GM19099 (cell line): ENCODE results near the gene NFAM1.

Experiments
- POLR2A ChIP-seq: IDR thresholded peaks from 3 replicates; pipeline ENCODE4 v1.6.1; 2011; ENCODE audit warnings: low read depth; ENCODE audit not compliant: insufficient read length; ENCODE audit errors: extremely low read depth

Gene NFAM1

DNA sequence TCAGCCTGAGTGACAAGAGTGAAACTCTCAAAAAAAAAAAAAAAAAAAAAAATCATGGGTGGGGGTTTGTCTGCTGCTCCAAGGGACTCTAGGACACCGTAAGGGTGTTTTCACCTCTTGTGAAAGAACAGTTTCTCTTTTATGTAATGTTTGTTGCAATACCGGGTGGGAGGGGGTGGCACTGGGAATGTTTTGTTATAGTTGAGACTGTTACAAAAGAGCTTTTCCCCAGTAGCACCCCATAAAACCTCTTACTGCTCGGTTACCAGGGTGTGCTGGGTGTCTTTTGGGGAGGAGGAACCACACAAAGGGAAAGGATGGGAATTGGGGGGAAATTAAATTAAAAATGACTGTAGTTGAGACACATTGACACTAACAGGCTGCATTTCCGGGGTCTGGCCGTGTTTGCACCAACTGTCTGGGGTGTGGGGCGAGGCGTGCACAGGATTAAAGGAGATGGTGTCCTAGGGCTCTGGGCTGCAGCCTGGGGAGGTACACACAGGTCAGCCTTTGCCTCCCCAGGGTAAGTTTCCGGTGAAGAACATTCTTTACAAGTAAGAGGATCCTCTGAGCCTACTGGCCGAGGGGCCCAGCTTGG lies 1.6 kb downstream of the NFAM1 start:
- no peak for TF ChIP-seq POLR2A

GRCh38 chr22:42428760-42429159 lies 3.4 kb downstream of the NFAM1 start:
- TF ChIP-seq POLR2A, result no peak

- no peak for TF ChIP-seq POLR2A
These were observed 4.2 kb downstream of the NFAM1 start for GRCh38 chr22:42428025-42428424.

DNA sequence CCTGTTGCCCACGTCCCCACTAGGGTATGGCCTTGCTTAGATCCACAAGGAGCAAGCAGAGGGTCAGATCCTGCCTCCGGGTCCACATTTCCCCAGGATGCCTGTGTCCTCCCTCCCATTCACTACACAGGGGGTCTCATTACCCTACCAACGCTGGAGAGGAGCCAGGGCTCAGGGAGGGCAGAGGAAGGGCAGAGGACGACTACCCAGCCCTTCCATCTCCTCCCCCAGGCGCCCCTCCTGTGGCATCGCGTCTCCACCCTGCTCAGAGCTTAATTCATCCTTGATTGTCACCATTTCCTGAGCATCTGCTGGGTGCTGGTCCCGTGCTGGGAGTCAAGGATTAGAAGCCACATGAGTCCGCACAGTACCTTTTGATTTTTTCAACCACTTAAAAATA lies 5.0 kb downstream of the NFAM1 start:
- no peak for TF ChIP-seq POLR2A

GRCh38 chr22:42425989-42426355 lies 6.2 kb downstream of the NFAM1 start:
- no peak for TF ChIP-seq POLR2A

GRCh38 chr22:42425337-42425988 lies 6.7 kb downstream of the NFAM1 start:
- TF ChIP-seq POLR2A, result no peak

DNA sequence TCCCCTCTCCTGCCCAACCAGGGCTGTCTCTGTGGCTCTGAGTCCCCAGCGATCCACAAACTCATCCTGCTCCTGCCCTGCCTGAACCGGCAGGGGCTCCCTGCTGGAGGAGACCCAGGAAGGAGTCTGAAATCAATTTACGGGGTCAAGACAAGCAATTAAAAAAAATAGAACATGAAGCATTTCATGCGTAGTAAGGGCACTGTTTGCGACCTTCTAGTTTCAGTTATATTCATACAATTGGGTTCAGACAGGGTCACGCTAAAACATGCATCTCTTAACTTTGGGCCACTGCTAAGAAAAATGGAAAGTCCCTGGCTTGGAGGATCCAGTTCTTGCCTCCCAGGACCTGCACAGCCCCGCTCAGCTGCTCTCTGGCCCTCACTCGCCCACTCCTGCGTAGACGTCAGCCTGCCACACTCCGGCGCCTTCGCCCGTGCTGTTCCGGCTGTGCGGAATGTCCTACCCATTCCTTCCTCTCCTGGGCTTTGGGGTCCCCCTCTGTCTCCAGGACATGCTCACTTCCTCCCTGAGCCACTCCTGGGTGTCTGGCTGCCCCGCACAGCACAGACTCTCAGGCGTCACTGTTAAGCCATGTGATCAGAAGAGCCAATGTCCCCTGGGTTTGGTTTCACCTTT lies 12.8 kb downstream of the NFAM1 start:
- TF ChIP-seq POLR2A, result peak; percentile 54

DNA sequence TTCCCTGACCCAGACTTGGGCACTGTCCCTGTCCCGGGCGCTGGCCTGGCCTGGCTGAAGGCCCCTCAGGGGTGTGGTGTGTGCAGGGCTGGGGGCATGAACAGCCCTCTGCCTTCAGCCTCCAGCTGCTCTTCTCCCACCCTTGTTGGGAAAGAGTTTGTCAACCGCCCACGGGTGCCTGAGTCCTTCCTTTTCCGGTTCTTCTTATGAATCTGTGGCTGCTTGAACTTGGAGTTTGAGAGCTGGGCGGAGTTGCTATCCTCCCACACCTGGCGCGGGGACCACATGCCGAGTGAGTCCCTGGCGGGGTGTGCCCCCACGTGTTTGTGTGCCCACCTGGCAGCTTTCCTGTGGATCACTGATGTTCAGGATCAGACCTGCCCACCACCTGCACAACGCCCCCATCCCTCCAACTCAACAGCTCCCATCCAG lies 13.4 kb downstream of the NFAM1 start:
- TF ChIP-seq POLR2A, result no peak

DNA sequence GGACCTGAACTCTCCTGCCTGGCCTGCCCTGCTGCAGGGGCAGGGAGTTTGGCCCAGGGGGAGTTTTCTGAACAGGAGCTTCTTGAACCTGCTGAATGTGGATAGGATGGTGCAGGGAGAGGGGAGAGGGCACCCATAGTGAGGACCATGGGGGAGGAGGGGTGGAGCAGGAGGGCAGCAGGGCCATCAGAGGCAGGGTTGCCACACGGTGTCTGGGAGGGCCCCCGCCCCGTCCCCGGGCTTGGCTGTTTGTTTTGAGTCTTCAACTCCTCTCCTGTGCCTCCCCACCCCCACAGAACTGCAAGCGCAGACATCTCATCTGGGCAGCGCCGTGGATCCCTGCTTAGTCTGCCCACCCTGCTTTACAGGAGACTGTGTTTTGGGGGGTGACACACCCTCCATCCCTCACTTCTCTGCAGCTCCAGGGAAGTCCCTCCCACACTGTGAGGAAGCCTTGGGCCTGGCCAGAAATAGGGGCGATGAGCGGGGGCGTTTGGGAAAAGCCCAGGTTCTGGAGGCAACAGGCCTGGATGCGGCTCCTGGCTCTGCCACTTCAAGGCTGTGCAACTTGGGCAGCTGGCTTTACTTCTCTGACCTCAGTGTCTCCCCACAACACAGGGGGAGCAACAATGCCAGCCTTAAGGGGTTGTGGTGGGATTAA lies 14.4 kb downstream of the NFAM1 start:
- TF ChIP-seq POLR2A, result no peak

DNA sequence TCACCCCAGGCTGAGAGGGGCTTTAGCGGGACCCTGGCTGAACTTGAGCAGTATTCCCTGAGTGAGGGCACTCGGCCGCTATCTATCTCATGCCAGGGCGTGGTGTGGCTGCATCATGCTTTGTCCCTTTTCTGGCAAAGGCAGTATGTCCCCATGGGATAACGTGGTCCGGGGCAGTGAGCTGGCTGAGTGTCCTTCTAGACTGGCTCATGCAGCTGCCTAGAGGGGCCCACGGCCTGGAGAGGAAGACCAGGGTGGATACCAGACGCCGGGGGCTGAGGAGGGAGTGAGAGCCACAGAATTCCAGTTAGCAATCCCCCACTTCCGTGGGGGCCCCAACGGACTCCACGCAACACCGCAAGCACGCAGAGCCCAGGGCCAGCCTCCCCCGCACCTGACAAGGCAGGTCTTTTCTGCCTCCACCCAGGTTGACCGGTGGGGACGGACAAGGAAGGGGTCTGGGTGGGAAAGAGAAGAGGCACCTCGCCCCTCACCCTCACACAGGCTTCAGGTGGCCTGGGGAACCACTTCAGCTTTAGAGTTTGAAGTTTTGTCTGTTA lies 15.5 kb downstream of the NFAM1 start:
- TF ChIP-seq POLR2A, result no peak

DNA sequence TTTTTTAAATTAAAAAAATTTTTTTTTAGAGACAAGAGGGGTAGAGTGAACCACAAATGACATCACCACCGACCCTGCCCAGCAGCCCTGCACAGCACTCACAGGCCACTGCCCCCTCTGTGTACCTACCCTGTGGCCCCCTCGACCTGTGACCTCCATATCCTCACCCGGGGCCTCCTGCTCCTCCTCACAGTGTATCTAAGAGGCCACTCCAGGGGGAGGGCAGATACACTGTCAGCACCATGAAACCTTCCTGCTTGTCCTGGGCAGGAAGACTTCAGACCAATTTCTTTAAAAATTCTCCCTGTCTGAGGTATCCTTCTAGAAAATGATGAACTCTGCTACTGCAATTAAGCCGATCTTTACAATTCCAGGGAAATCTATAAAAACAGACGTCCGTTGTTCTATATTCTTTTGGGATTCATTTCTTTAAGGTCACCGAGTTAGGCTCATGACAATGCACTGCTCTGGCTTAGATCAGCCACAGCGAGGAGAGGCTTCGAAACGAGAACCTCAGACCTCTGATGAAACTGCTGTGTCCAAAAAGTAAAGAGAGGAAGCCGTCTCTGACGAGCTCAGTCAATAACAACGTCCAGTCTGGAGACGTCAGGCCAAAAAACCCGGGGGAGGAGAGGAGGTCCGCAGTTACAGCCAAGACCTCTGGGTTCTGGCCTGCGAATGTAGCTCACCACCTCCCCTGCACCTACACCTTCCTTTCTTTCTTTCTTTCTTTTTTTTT lies 17.5 kb downstream of the NFAM1 start:
- no peak for TF ChIP-seq POLR2A

GRCh38 chr22:42414021-42414420 lies 18.2 kb downstream of the NFAM1 start:
- TF ChIP-seq POLR2A, result no peak

GRCh38 chr22:42412744-42413333 lies 19.4 kb downstream of the NFAM1 start:
- TF ChIP-seq POLR2A, result no peak

DNA sequence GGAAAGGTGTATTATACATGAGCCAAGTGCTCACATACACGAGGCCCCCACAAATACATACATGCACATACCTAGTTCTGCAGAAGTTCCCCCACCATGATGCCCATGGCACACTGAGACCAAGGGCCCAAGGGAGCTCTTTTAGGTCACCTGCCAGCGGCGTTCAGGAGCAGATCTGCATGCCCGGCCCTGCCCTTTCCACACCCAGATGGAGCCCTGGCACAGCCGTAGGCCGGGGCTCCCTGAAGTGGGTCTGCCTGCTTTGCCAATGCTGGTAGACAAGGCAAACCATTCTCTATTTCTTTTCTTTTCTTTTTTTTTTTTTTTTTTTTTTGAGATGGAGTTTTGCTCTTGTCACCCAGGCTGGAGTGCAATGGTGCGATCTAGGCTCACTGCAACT lies 21.5 kb downstream of the NFAM1 start:
- no peak for TF ChIP-seq POLR2A
